MM.1S (cell line): ENCODE results near the gene GRN.

ENCODE experiments used
- DNase-seq: peaks from one replicate; pipeline ENCODE4 v3.0.0-alpha.2; 2015
- H2AFZ ChIP-seq: fragments of 300-600 bp; sonication (generic); 2 replicates; pipeline ENCODE4 v1.6.0; 2016; ENCODE audit warnings: antibody characterized with exemption, low read length
- H3F3A ChIP-seq: fragments of 300-600 bp; sonication (generic); 2 replicates; pipeline ENCODE4 v1.6.1; 2016; ENCODE audit warnings: mild to moderate bottlenecking, antibody characterized with exemption, low read length, moderate library complexity, mixed read lengths; ENCODE audit not compliant: insufficient read depth
- H3K27ac ChIP-seq: fragments of 300-600 bp; sonication (generic); 2 replicates; pipeline ENCODE4 v1.5.1; 2016; ENCODE audit warnings: mild to moderate bottlenecking, low read length
- H3K27me3 ChIP-seq: fragments of 300-600 bp; sonication (generic); replicated peaks from 2 replicates; pipeline ENCODE4 v1.6.0; 2016; ENCODE audit warnings: low read length; ENCODE audit not compliant: insufficient read depth
- H3K36me3 ChIP-seq: fragments of 300-600 bp; sonication (generic); replicated peaks from 2 replicates; pipeline ENCODE4 v1.6.1; 2016; ENCODE audit warnings: mild to moderate bottlenecking, low read length, mixed read lengths; ENCODE audit not compliant: insufficient read depth
- H3K4me1 ChIP-seq: fragments of 300-600 bp; sonication (generic); 2 replicates; pipeline ENCODE4 v1.6.1; 2016; ENCODE audit warnings: low read length, mixed read lengths
- H3K4me2 ChIP-seq: fragments of 300-600 bp; sonication (generic); 2 replicates; pipeline ENCODE4 v1.6.0; 2016; ENCODE audit warnings: low read depth, low read length
- H3K4me3 ChIP-seq: fragments of 300-600 bp; sonication (generic); 2 replicates; pipeline ENCODE4 v1.5.1; 2016; ENCODE audit warnings: low read length, mixed read lengths
- H3K79me2 ChIP-seq: fragments of 300-600 bp; sonication (generic); 2 replicates; pipeline ENCODE4 v1.6.1; 2016; ENCODE audit warnings: mixed run types, low read length, mixed read lengths
- H3K9ac ChIP-seq: fragments of 300-600 bp; sonication (generic); 2 replicates; pipeline ENCODE4 v1.6.1; 2016; ENCODE audit warnings: low read length, mixed read lengths
- H3K9me2 ChIP-seq: fragments of 300-600 bp; sonication (generic); replicated peaks from 2 replicates; pipeline ENCODE4 v1.6.1; 2016; ENCODE audit warnings: mild to moderate bottlenecking, low read length, mixed read lengths; ENCODE audit not compliant: insufficient read depth
- H3K9me3 ChIP-seq: fragments of 300-600 bp; sonication (generic); replicated peaks from 2 replicates; pipeline ENCODE4 v1.6.1; 2016; ENCODE audit warnings: mild to moderate bottlenecking, low read length, mixed read lengths; ENCODE audit not compliant: insufficient read depth
- H4K20me1 ChIP-seq: fragments of 300-600 bp; sonication (generic); 2 replicates; pipeline ENCODE4 v1.6.1; 2016; ENCODE audit warnings: mild to moderate bottlenecking, low read length, moderate library complexity, mixed read lengths; ENCODE audit not compliant: insufficient read depth
- CTCF ChIP-seq: fragments of 300-600 bp; sonication (generic); IDR thresholded peaks from 2 replicates; pipeline ENCODE4 v1.5.1; 2016; ENCODE audit warnings: antibody characterized with exemption, low read length, mixed read lengths
- EZH2 ChIP-seq: fragments of 300-600 bp; sonication (generic); optimal IDR thresholded peaks from 2 replicates; pipeline ENCODE3; 2017; ENCODE audit warnings: low read depth, mild to moderate bottlenecking, antibody characterized with exemption, low read length, mixed read lengths
- EZH2phosphoT487 ChIP-seq: fragments of 300-600 bp; sonication (generic); IDR thresholded peaks from 2 replicates; pipeline ENCODE4 v1.6.1; 2018; ENCODE audit warnings: antibody characterized with exemption, low read length

Gene GRN

GRCh38 chr17:44352828-44353671, 7.9 kb downstream of the GRN start:
- Histone ChIP-seq H3K9ac (no peak overlapping the region), H3K36me3 (no peaks in the 10 kb centered on the region), H3K4me3 (no peak overlapping the region), H2AFZ (no peak overlapping the region), H3K4me2 (no peak overlapping the region), H3K4me1 (peaks cover 10% of the 10 kb centered on the region), H3F3A (no peaks in the 10 kb centered on the region; the same call in 1 of the 2 replicates), H3K9me2 (no peaks in the 10 kb centered on the region), H4K20me1 (no peaks in the 10 kb centered on the region), H3K9me3 (no peaks in the 10 kb centered on the region), H3K27me3 (no peaks in the 10 kb centered on the region), H3K79me2 (no peaks in the 10 kb centered on the region), H3K27ac (no peak overlapping the region)
- TF ChIP-seq EZH2phosphoT487 (no peak), EZH2 (no peak), CTCF (no peak)
- DNase-seq: no peak

GRCh38 chr17:44353672-44354331, 8.7 kb downstream of the GRN start:
- peaks cover 6% of the 10 kb centered on the region for H3K4me1 ChIP-seq
- TF ChIP-seq EZH2 (no peak), EZH2phosphoT487 (no peak), CTCF (no peak)
- peaks cover under 1% of the 10 kb centered on the region; the same call in 1 of the 2 replicates for H3F3A ChIP-seq
- no peak overlapping the region for H3K4me2 ChIP-seq
- no peak for DNase-seq
- H3K9me3 ChIP-seq: no peaks in the 10 kb centered on the region
- no peak overlapping the region for H3K9ac ChIP-seq
- no peaks in the 10 kb centered on the region for H3K79me2 ChIP-seq
- H3K27me3 ChIP-seq: no peaks in the 10 kb centered on the region
- H2AFZ ChIP-seq: no peak overlapping the region
- H3K27ac ChIP-seq: no peak overlapping the region
- no peaks in the 10 kb centered on the region for H3K36me3 ChIP-seq
- H3K4me3 ChIP-seq: no peak overlapping the region
- H3K9me2 ChIP-seq: no peaks in the 10 kb centered on the region
- no peaks in the 10 kb centered on the region for H4K20me1 ChIP-seq

GRCh38 chr17:44354582-44355561, 9.8 kb downstream of the GRN start:
- H3K36me3 ChIP-seq: no peaks in the 10 kb centered on the region
- H3K4me2 ChIP-seq: no peak overlapping the region
- no peak overlapping the region for H3K27ac ChIP-seq
- H3K79me2 ChIP-seq: no peaks in the 10 kb centered on the region
- no peaks in the 10 kb centered on the region for H3K27me3 ChIP-seq
- no peaks in the 10 kb centered on the region for H3K9me2 ChIP-seq
- peaks cover 6% of the 10 kb centered on the region for H3F3A ChIP-seq
- H3K9me3 ChIP-seq: no peaks in the 10 kb centered on the region
- H3K9ac ChIP-seq: no peak overlapping the region
- no peak overlapping the region for H3K4me3 ChIP-seq
- DNase-seq: no peak
- no peaks in the 10 kb centered on the region for H4K20me1 ChIP-seq
- TF ChIP-seq EZH2phosphoT487 (no peak), CTCF (no peak), EZH2 (no peak)
- no peak overlapping the region for H2AFZ ChIP-seq
- peaks cover 11% of the 10 kb centered on the region for H3K4me1 ChIP-seq
